Omental fat pad (tissue), 4 donors: ENCODE data around the gene ALPK3. TPM values are rescaled to one million over a fixed set of nuclear protein-coding genes. Genes with fewer than 3 reads are reported as not detected.

Source experiments
- ATAC-seq: fragments of 150-250 bp; one replicate; pipeline ENCODE4 v1.9.1; 2016; ENCODE audit warnings: mild to moderate bottlenecking, moderate library complexity; ENCODE audit not compliant: low FRiP score
- DNase-seq: peaks from one replicate; pipeline ENCODE4 v3.0.0-alpha.2; 2019; ENCODE audit warnings: low spot score
- total RNA-seq, 4 donors: library from RNA; depleted of rRNA; stranded (reverse); fragments of >200 nt; gene quantifications; one replicate each; pipeline ENCODE4 v1.1.0, GENCODE V29; 2016
- TF ChIP-seq, protein P1 (sequence below), 3 donors: fragments of 450-650 bp; IDR thresholded peaks; one replicate each; pipeline ENCODE4 v1.5.1; 2016 to 2017; ENCODE audit warnings: antibody characterized with exemption in 3 of 3, mild to moderate bottlenecking in 3 of 3, moderate library complexity in 2 of 3

The ALPK3 gene
- total RNA-seq, 4 donors from 2014 or later: 3.1 to 7.7 (median 3.8) TPM

DNA sequence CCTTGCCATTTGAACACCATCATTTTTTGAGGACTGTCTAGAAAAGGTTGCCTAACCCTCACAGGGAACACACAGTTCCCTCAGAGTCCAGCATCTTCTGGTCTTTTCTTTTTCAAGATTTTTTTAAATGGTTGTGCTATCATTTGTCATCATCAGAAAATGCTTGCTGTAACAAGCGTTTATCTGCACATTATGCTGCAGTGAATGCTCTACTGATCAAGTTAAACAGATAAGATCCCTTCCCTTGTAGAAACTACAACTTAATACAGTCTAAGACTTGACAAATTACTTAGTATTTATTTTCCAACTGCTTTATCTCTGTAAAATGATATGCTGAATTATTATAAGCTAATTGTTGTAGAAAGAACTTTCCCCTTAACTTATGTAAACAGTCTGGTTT lies 11.9 kb upstream of the ALPK3 start:
- DNase-seq (no peak), ATAC-seq (no peak)
- TF ChIP-seq, protein P1, sequence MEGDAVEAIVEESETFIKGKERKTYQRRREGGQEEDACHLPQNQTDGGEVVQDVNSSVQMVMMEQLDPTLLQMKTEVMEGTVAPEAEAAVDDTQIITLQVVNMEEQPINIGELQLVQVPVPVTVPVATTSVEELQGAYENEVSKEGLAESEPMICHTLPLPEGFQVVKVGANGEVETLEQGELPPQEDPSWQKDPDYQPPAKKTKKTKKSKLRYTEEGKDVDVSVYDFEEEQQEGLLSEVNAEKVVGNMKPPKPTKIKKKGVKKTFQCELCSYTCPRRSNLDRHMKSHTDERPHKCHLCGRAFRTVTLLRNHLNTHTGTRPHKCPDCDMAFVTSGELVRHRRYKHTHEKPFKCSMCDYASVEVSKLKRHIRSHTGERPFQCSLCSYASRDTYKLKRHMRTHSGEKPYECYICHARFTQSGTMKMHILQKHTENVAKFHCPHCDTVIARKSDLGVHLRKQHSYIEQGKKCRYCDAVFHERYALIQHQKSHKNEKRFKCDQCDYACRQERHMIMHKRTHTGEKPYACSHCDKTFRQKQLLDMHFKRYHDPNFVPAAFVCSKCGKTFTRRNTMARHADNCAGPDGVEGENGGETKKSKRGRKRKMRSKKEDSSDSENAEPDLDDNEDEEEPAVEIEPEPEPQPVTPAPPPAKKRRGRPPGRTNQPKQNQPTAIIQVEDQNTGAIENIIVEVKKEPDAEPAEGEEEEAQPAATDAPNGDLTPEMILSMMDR (IDR thresholded peaks at IDR 0.05): no peak

DNA sequence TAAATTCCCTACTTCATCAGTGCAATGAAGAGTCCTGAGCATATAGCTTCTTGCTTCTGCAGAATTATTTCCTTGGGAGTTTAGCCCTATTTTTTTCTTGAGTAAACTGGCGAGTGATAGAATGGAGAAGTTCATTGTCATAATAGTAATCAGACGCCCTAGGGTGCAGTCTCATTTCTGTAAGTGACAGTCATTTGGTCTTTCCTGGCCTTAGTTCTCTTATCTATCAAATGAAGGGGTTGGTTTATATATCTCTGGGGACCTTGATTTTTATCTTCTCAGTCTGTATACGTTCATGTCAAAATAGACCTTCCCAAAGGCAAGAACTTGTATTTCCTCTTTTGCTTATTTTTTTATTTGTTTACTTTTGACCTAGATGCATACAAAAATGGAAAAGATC lies 9.9 kb upstream of the ALPK3 start:
- TF ChIP-seq, protein P1 (IDR thresholded peaks at IDR 0.05): no peak
- no peak for ATAC-seq
- DNase-seq: no peak

DNA sequence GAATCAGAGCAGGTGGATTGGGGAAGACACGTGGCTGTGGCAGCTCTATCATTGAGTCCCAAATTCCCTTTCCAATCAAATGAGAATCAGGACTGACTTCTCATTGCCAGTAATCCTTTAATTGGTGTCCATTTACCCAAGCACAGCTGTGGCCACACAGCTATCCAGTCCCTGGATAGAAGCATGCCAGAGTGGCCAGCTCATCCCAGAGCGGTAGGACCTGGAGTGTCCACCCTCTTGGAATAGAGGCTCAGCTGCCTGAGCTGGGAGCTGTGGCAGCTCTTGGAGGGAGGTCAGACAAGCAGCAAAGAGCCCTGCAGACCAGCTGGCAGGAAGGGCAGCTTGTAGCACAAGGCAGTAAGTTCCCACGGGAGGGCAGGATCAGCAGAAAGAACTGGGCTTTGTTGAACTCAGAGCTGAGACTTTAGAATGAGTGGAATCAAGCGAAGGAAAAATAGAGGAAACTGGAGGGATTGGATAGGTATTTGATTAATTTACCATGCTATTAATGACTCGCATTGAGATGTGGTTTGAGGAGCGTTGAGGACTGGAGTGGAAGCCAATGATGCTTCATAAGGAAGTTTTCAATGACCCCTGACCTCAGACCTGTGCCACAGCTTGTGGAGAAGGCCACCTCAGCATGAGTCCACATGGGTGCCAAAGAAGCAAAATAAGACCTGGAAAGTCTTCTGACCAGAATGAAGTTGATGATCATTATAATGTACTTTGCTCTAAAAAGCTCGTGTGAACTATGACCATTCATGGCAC lies 6.9 kb upstream of the ALPK3 start:
- DNase-seq (no peak), ATAC-seq (no peak)

DNA sequence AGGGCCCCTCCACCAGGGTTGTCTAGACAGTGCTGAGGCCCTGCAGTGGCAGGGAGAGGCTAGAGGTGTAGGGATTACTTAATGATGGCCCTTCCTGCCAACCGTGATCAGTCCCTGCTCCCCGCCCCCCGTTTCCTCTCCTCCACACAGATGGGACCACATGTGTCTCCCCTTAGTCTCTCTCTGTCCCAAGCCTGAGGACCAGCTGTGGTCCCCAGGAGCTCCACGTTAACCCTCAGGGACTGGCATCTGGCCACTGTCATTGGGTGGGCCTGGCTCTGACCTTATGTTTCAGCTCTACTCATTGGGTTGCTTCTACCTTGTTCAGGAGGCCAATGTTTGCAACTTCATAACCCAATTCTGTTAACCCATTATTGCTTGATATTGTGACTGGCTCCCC lies 6.0 kb upstream of the ALPK3 start:
- DNase-seq (no peak), ATAC-seq (no peak)
- TF ChIP-seq, protein P1 (IDR thresholded peaks at IDR 0.05): no peak

More for the DNA sequence above, 6.9 kb upstream of the ALPK3 start:
- TF ChIP-seq, protein P1 (IDR thresholded peaks at IDR 0.05): no peak

DNA sequence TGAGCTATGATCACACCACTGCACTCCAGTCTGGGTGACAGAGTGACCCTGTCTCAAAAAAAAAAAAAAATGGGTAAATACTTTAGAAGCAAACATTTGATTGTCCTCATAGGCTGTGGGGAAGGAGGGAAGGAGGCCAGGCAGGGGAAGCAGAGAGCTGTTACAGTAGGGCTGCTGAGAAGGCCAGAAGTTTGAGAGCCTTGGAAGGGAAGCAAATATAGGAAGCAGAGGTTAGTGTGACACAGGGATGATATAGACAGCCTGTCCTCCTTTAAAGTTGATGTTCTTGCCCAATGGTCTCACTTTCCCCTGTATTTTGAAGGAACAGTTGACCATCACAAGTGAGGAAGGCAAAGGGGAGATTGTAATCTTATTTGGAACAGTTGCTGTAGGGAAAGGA lies 5.3 kb upstream of the ALPK3 start:
- TF ChIP-seq, protein P1 (IDR thresholded peaks at IDR 0.05): no peak
- ATAC-seq: no peak
- DNase-seq: no peak

DNA sequence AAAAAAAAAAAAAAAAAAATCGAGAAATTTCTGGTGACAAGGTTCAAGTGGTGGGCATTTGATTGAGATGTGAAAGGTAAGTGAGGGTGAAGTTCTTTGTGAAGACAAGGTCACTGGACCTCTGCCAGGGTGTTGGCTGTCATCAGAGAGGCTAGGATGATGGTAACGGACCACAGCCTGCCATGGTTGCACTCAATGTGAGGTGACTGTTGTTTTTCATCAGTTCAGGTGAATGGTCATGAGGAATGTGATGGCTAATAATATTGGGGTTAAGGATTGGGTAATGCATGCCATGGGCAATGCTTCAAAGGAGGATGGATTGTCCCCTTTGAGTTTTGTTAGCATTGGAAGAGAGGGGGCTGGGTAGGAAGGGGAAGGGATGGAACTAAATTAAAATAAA lies 4.3 kb upstream of the ALPK3 start:
- ATAC-seq: no peak
- DNase-seq: no peak
- TF ChIP-seq, protein P1 (IDR thresholded peaks at IDR 0.05): no peak

DNA sequence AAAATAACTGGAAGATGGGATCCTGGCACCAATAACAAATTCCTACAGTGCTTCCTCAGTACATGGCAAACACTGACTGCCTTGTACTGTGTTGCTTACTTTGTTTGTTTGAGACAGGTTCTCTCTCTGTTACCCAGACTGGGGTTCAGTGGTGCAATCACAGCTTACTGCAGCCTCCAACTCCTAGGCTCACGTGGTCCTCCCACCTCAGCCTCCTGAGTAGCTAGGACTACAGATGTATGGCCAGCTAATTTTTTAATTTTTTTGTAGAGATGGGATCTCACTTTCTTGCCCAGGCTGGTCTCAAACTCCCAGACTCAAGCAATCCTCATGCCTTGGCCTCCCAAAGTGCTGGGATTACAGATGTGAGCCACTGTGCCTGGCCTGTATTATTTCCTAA lies 3.7 kb upstream of the ALPK3 start:
- DNase-seq (no peak), ATAC-seq (no peak)
- TF ChIP-seq, protein P1 (IDR thresholded peaks at IDR 0.05): no peak
